ENCODE data around the gene GRIA4. TPM values are rescaled to one million over a fixed set of nuclear protein-coding genes. Genes with fewer than 3 reads are reported as not detected.

GRIA4 gene
- total and polyA plus RNA-seq, 2 of the 13 experiments (the other 11 are each of a cell fraction or from before 2014, with no cell fraction given): not detected

DNA sequence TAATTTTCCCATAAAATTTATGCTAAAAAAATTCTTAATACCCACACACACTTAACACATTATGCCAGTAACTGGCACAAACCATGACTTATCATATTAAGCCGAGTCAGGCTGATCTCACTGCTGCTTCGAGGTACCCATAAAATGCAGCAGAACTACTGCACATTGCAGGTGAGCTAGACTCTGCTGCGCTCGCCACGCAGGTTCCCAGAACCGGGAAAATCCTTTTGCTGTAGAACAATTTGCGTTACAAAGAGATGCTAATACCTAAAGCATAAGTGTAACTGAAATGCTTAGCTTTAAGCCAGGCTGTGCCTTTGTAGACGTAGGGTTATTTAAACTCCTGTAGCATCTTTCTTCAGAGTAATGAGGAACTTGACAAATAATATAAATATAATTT lies 211.9 kb downstream of the GRIA4 start:
- BruUV-seq (replicated peaks): no TSS peak
- Histone ChIP-seq H3K9me3 (ENCODE audit: low read length) (no peaks in the 10 kb centered on the region), H3K27ac (ENCODE audit: extremely low read length, insufficient read depth, low read length) (no peak overlapping the region), H3K4me1 (ENCODE audit: insufficient read depth, low read length) (no peaks in the 10 kb centered on the region), H2AFZ (ENCODE audit: low read length) (no peak overlapping the region), H3K79me2 (ENCODE audit: insufficient read depth, low read length) (no peaks in the 10 kb centered on the region), H3K4me3 (replicated peaks in 1 of 3; ENCODE audit: insufficient read depth in 1 of 3, low read depth in 2 of 3, low read length in 3 of 3) (no peak overlapping the region), H3K9ac (ENCODE audit: insufficient read depth, low read depth, low read length) (no peak overlapping the region), H3K4me2 (ENCODE audit: low read depth, low read length) (no peak overlapping the region), H4K20me1 (ENCODE audit: insufficient read depth, low read length) (no peaks in the 10 kb centered on the region), H3K27me3 (ENCODE audit: control insufficient read depth in 1 of 2, insufficient read depth in 2 of 2, low read length in 2 of 2) (no peaks in the 10 kb centered on the region), H3K36me3 (replicated peaks in 1 of 2; ENCODE audit: control insufficient read depth in 1 of 2, insufficient read depth in 2 of 2, low read length in 2 of 2) (no peaks in the 10 kb centered on the region)
- no peak for DNase-seq (ENCODE audit: low spot score)
- no peak for ATAC-seq
- in situ Hi-C loops (cut with HindIII; ENCODE audit: extremely low pct_ligation_motif_present, low pct_unique_long_range_greater_than_20kb): no loop called here
- no peak for FAIRE-seq
- 4% methylated on average over 8 of the region's 8 CpGs for WGBS (ENCODE audit: low lambda C conversion rate)
- POLR2A ChIA-PET: no interaction called here
- intact Hi-C loops (cut with micrococcal nuclease; ENCODE audit: unreplicated experiment): no loop called here
- CTCF ChIA-PET (ENCODE audit: low intra/inter-chr PET ratio, low total read pairs): no interaction called here
- TF ChIP-seq, protein P1, sequence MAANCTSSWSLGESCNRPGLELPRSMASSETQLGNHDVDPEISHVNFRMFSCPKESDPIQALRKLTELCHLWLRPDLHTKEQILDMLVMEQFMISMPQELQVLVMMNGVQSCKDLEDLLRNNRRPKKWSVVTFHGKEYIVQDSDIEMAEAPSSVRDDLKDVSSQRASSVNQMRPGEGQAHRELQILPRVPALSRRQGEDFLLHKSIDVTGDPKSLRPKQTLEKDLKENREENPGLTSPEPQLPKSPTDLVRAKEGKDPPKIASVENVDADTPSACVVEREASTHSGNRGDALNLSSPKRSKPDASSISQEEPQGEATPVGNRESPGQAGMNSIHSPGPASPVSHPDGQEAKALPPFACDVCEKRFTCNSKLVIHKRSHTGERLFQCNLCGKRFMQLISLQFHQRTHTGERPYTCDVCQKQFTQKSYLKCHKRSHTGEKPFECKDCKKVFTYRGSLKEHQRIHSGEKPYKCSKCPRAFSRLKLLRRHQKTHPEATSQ (CRISPR knock-in tag; IDR thresholded peaks at IDR 0.05; ENCODE audit: borderline replicate concordance): no peak
- no peak for TF ChIP-seq SRY (CRISPR knock-in tag; IDR thresholded peaks at IDR 0.05)
- TF ChIP-seq NR2F1 (CRISPR knock-in tag; IDR thresholded peaks at IDR 0.05): no peak
- TF ChIP-seq GATAD2A (CRISPR knock-in tag; IDR thresholded peaks at IDR 0.05): no peak
- TF ChIP-seq, protein P2, sequence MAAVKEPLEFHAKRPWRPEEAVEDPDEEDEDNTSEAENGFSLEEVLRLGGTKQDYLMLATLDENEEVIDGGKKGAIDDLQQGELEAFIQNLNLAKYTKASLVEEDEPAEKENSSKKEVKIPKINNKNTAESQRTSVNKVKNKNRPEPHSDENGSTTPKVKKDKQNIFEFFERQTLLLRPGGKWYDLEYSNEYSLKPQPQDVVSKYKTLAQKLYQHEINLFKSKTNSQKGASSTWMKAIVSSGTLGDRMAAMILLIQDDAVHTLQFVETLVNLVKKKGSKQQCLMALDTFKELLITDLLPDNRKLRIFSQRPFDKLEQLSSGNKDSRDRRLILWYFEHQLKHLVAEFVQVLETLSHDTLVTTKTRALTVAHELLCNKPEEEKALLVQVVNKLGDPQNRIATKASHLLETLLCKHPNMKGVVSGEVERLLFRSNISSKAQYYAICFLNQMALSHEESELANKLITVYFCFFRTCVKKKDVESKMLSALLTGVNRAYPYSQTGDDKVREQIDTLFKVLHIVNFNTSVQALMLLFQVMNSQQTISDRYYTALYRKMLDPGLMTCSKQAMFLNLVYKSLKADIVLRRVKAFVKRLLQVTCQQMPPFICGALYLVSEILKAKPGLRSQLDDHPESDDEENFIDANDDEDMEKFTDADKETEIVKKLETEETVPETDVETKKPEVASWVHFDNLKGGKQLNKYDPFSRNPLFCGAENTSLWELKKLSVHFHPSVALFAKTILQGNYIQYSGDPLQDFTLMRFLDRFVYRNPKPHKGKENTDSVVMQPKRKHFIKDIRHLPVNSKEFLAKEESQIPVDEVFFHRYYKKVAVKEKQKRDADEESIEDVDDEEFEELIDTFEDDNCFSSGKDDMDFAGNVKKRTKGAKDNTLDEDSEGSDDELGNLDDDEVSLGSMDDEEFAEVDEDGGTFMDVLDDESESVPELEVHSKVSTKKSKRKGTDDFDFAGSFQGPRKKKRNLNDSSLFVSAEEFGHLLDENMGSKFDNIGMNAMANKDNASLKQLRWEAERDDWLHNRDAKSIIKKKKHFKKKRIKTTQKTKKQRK (IDR thresholded peaks at IDR 0.05; ENCODE audit: low read length): no peak
- TF ChIP-seq CBX1 (IDR thresholded peaks at IDR 0.05; ENCODE audit: low read depth): no peak
- TF ChIP-seq, protein P3, sequence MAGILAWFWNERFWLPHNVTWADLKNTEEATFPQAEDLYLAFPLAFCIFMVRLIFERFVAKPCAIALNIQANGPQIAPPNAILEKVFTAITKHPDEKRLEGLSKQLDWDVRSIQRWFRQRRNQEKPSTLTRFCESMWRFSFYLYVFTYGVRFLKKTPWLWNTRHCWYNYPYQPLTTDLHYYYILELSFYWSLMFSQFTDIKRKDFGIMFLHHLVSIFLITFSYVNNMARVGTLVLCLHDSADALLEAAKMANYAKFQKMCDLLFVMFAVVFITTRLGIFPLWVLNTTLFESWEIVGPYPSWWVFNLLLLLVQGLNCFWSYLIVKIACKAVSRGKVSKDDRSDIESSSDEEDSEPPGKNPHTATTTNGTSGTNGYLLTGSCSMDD (CRISPR knock-in tag; IDR thresholded peaks at IDR 0.05): no peak
- no peak for TF ChIP-seq CBFB (CRISPR knock-in tag; IDR thresholded peaks at IDR 0.05)
- no peak for TF ChIP-seq ZMYM4 (CRISPR knock-in tag; IDR thresholded peaks at IDR 0.05)
- TF ChIP-seq HNRNPK (IDR thresholded peaks at IDR 0.05; ENCODE audit: low read depth, low read length, poor library complexity, severe bottlenecking): no peak
- no peak for TF ChIP-seq ZNF572 (CRISPR knock-in tag; IDR thresholded peaks at IDR 0.05)
- TF ChIP-seq, protein P4, sequence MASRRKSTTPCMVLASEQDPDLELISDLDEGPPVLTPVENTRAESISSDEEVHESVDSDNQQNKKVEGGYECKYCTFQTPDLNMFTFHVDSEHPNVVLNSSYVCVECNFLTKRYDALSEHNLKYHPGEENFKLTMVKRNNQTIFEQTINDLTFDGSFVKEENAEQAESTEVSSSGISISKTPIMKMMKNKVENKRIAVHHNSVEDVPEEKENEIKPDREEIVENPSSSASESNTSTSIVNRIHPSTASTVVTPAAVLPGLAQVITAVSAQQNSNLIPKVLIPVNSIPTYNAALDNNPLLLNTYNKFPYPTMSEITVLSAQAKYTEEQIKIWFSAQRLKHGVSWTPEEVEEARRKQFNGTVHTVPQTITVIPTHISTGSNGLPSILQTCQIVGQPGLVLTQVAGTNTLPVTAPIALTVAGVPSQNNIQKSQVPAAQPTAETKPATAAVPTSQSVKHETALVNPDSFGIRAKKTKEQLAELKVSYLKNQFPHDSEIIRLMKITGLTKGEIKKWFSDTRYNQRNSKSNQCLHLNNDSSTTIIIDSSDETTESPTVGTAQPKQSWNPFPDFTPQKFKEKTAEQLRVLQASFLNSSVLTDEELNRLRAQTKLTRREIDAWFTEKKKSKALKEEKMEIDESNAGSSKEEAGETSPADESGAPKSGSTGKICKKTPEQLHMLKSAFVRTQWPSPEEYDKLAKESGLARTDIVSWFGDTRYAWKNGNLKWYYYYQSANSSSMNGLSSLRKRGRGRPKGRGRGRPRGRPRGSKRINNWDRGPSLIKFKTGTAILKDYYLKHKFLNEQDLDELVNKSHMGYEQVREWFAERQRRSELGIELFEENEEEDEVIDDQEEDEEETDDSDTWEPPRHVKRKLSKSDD (CRISPR knock-in tag; IDR thresholded peaks at IDR 0.05; ENCODE audit: low read depth): no peak
- no peak for TF ChIP-seq JDP2 (CRISPR knock-in tag; IDR thresholded peaks at IDR 0.05; ENCODE audit: borderline replicate concordance)
- TF ChIP-seq, protein P5, sequence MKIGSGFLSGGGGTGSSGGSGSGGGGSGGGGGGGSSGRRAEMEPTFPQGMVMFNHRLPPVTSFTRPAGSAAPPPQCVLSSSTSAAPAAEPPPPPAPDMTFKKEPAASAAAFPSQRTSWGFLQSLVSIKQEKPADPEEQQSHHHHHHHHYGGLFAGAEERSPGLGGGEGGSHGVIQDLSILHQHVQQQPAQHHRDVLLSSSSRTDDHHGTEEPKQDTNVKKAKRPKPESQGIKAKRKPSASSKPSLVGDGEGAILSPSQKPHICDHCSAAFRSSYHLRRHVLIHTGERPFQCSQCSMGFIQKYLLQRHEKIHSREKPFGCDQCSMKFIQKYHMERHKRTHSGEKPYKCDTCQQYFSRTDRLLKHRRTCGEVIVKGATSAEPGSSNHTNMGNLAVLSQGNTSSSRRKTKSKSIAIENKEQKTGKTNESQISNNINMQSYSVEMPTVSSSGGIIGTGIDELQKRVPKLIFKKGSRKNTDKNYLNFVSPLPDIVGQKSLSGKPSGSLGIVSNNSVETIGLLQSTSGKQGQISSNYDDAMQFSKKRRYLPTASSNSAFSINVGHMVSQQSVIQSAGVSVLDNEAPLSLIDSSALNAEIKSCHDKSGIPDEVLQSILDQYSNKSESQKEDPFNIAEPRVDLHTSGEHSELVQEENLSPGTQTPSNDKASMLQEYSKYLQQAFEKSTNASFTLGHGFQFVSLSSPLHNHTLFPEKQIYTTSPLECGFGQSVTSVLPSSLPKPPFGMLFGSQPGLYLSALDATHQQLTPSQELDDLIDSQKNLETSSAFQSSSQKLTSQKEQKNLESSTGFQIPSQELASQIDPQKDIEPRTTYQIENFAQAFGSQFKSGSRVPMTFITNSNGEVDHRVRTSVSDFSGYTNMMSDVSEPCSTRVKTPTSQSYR (CRISPR knock-in tag; IDR thresholded peaks at IDR 0.05; ENCODE audit: borderline replicate concordance): no peak
